WTC11 (cell line): ENCODE results near the gene SDK2. TPM values are rescaled to one million over a fixed set of nuclear protein-coding genes. Genes with fewer than 3 reads are reported as not detected.

Source experiments
- ATAC-seq: fragments of 200-7000 bp; cut with Tn5 transposase; 2 replicates; pipeline ENCODE4 v1.10.0; 2021; ENCODE audit warnings: mild to moderate bottlenecking, moderate library complexity
- CTCF ChIA-PET: fragments of 300-600 bp; sonication (Branson Sonifier 250); formaldehyde crosslinking; loops from one replicate; lab custom pipeline; 2021; ENCODE audit warnings: antibody characterized with exemption; lab: Charles Lee
- POLR2A ChIA-PET: fragments of 350-600 bp; sonication (Branson Sonifier 250); formaldehyde crosslinking; loops from one replicate; lab custom pipeline; 2021; ENCODE audit warnings: antibody characterized with exemption; lab: Charles Lee
- DNase-seq: peaks from one replicate; pipeline ENCODE4 v3.0.0; 2021; ENCODE audit warnings: low spot score
- H3K27ac Mint-ChIP-seq: 2 replicates; pipeline ENCODE4 v1.8.0; 2021; ENCODE audit warnings: mixed read lengths
- H3K27me3 Mint-ChIP-seq: 2 replicates; pipeline ENCODE4 v1.8.0; 2021; ENCODE audit warnings: low read depth, mild to moderate bottlenecking, moderate library complexity, mixed read lengths
- H3K36me3 Mint-ChIP-seq: 2 replicates; pipeline ENCODE4 v1.8.0; 2021; ENCODE audit warnings: mixed read lengths
- H3K4me1 Mint-ChIP-seq: 2 replicates; pipeline ENCODE4 v1.8.0; 2022; ENCODE audit warnings: mixed read lengths
- H3K4me3 Mint-ChIP-seq: 2 replicates; pipeline ENCODE4 v1.8.0; 2021; ENCODE audit warnings: mild to moderate bottlenecking, moderate library complexity, mixed read lengths
- H3K9me3 Mint-ChIP-seq: 2 replicates; pipeline ENCODE4 v1.8.0; 2021; ENCODE audit warnings: mixed read lengths
- ATF6 ChIP-seq: sonication (generic); formaldehyde crosslinking; IDR thresholded peaks from 2 replicates; pipeline ENCODE4 v1.8.1; 2023; ENCODE audit warnings: mild to moderate bottlenecking, missing genetic modification reagents
- E2F5 ChIP-seq: sonication (generic); formaldehyde crosslinking; IDR thresholded peaks from 2 replicates; pipeline ENCODE4 v1.8.1; 2022; ENCODE audit warnings: mild to moderate bottlenecking, moderate library complexity, missing genetic modification reagents
- FOXJ3 ChIP-seq: sonication (generic); formaldehyde crosslinking; IDR thresholded peaks from 2 replicates; pipeline ENCODE4 v1.9.0; 2021; ENCODE audit warnings: missing genetic modification reagents, mild to moderate bottlenecking, borderline replicate concordance
- HMGA2 ChIP-seq: fragments of 250-450 bp; sonication (Bioruptor Pico); IDR thresholded peaks from 2 replicates; pipeline ENCODE4 v1.4.0; 2021; ENCODE audit warnings: mild to moderate bottlenecking, moderate library complexity
- IRF2 ChIP-seq: sonication (generic); formaldehyde crosslinking; IDR thresholded peaks from 2 replicates; pipeline ENCODE4 v1.8.0; 2022; ENCODE audit warnings: low read depth, missing genetic modification reagents, borderline replicate concordance
- NFYB ChIP-seq: sonication (generic); formaldehyde crosslinking; conservative IDR thresholded peaks from 2 replicates; pipeline ENCODE4 v1.8.0; 2022; ENCODE audit warnings: low read depth, missing genetic modification reagents
- NR1H2 ChIP-seq: sonication (generic); formaldehyde crosslinking; IDR thresholded peaks from 2 replicates; pipeline ENCODE4 v1.9.0; 2021; ENCODE audit warnings: mild to moderate bottlenecking, moderate library complexity, missing genetic modification reagents
- RORB ChIP-seq: fragments of 250-450 bp; sonication (Bioruptor Pico); IDR thresholded peaks from 2 replicates; pipeline ENCODE4 v1.9.0; 2021; ENCODE audit warnings: mild to moderate bottlenecking
- USF1 ChIP-seq: sonication (generic); formaldehyde crosslinking; IDR thresholded peaks from 2 replicates; pipeline ENCODE4 v1.8.0; 2022; ENCODE audit warnings: mild to moderate bottlenecking, missing genetic modification reagents
- ZNF423 ChIP-seq: fragments of 250-450 bp; sonication (Bioruptor Pico); IDR thresholded peaks from 2 replicates; pipeline ENCODE4 v2.1.2; 2022; ENCODE audit warnings: mild to moderate bottlenecking, moderate library complexity
- ZSCAN18 ChIP-seq: fragments of 250-450 bp; sonication (Bioruptor Pico); IDR thresholded peaks from 2 replicates; pipeline ENCODE4 v2.1.2; 2022; ENCODE audit warnings: mild to moderate bottlenecking, moderate library complexity
- total RNA-seq: library from RNA; stranded (reverse); gene quantifications from 3 replicates; pipeline ENCODE4 v1.2.3, GENCODE V29; 2021
- TF ChIP-seq, protein P1 (sequence below): sonication (generic); formaldehyde crosslinking; IDR thresholded peaks from 2 replicates; pipeline ENCODE4 v1.8.1; 2023; ENCODE audit warnings: mild to moderate bottlenecking, moderate library complexity, missing genetic modification reagents
- TF ChIP-seq, protein P2 (sequence below): sonication (generic); formaldehyde crosslinking; IDR thresholded peaks from 2 replicates; pipeline ENCODE4 v1.8.0; 2023; ENCODE audit warnings: missing genetic modification reagents, mild to moderate bottlenecking, borderline replicate concordance
- TF ChIP-seq, protein P3 (sequence below): sonication (generic); formaldehyde crosslinking; IDR thresholded peaks from 2 replicates; pipeline ENCODE4 v1.8.0; 2022; ENCODE audit warnings: mild to moderate bottlenecking, missing genetic modification reagents
- TF ChIP-seq, protein P4 (sequence below): sonication (generic); formaldehyde crosslinking; IDR thresholded peaks from 2 replicates; pipeline ENCODE4 v1.8.1; 2022; ENCODE audit warnings: missing genetic modification reagents, borderline replicate concordance
- TF ChIP-seq, protein P5 (sequence below): sonication (generic); formaldehyde crosslinking; IDR thresholded peaks from 2 replicates; pipeline ENCODE4 v1.8.0; 2022; ENCODE audit warnings: mild to moderate bottlenecking, missing genetic modification reagents

The SDK2 gene
- total RNA-seq, 1 experiment from 2014 or later: 14.8 TPM

GRCh38 chr17:73681946-73682345 lies 37.7 kb upstream of the SDK2 start:
- no peak overlapping the region for H3K27ac Mint-ChIP-seq
- POLR2A ChIA-PET: interaction anchor here (1.0 kb wide), 1 partner anchor 9 kb away, joined by 3 read pairs; no protein-coding TSS in a partner anchor
- TF ChIP-seq NR1H2 (CRISPR knock-in tag) (no peak), USF1 (CRISPR knock-in tag) (no peak), HMGA2 (CRISPR knock-in tag) (no peak), E2F5 (CRISPR knock-in tag) (no peak), NFYB (no peak)
- TF ChIP-seq, protein P1, sequence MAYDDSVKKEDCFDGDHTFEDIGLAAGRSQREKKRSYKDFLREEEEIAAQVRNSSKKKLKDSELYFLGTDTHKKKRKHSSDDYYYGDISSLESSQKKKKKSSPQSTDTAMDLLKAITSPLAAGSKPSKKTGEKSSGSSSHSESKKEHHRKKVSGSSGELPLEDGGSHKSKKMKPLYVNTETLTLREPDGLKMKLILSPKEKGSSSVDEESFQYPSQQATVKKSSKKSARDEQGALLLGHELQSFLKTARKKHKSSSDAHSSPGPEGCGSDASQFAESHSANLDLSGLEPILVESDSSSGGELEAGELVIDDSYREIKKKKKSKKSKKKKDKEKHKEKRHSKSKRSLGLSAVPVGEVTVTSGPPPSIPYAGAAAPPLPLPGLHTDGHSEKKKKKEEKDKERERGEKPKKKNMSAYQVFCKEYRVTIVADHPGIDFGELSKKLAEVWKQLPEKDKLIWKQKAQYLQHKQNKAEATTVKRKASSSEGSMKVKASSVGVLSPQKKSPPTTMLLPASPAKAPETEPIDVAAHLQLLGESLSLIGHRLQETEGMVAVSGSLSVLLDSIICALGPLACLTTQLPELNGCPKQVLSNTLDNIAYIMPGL (CRISPR knock-in tag): no peak
- TF ChIP-seq, protein P2, sequence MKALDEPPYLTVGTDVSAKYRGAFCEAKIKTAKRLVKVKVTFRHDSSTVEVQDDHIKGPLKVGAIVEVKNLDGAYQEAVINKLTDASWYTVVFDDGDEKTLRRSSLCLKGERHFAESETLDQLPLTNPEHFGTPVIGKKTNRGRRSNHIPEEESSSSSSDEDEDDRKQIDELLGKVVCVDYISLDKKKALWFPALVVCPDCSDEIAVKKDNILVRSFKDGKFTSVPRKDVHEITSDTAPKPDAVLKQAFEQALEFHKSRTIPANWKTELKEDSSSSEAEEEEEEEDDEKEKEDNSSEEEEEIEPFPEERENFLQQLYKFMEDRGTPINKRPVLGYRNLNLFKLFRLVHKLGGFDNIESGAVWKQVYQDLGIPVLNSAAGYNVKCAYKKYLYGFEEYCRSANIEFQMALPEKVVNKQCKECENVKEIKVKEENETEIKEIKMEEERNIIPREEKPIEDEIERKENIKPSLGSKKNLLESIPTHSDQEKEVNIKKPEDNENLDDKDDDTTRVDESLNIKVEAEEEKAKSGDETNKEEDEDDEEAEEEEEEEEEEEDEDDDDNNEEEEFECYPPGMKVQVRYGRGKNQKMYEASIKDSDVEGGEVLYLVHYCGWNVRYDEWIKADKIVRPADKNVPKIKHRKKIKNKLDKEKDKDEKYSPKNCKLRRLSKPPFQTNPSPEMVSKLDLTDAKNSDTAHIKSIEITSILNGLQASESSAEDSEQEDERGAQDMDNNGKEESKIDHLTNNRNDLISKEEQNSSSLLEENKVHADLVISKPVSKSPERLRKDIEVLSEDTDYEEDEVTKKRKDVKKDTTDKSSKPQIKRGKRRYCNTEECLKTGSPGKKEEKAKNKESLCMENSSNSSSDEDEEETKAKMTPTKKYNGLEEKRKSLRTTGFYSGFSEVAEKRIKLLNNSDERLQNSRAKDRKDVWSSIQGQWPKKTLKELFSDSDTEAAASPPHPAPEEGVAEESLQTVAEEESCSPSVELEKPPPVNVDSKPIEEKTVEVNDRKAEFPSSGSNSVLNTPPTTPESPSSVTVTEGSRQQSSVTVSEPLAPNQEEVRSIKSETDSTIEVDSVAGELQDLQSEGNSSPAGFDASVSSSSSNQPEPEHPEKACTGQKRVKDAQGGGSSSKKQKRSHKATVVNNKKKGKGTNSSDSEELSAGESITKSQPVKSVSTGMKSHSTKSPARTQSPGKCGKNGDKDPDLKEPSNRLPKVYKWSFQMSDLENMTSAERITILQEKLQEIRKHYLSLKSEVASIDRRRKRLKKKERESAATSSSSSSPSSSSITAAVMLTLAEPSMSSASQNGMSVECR (CRISPR knock-in tag): no peak
- TF ChIP-seq, protein P3, sequence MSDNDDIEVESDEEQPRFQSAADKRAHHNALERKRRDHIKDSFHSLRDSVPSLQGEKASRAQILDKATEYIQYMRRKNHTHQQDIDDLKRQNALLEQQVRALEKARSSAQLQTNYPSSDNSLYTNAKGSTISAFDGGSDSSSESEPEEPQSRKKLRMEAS: no peak
- TF ChIP-seq, protein P4, sequence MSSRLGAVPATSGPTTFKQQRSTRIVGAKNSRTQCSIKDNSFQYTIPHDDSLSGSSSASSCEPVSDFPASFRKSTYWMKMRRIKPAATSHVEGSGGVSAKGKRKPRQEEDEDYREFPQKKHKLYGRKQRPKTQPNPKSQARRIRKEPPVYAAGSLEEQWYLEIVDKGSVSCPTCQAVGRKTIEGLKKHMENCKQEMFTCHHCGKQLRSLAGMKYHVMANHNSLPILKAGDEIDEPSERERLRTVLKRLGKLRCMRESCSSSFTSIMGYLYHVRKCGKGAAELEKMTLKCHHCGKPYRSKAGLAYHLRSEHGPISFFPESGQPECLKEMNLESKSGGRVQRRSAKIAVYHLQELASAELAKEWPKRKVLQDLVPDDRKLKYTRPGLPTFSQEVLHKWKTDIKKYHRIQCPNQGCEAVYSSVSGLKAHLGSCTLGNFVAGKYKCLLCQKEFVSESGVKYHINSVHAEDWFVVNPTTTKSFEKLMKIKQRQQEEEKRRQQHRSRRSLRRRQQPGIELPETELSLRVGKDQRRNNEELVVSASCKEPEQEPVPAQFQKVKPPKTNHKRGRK (CRISPR knock-in tag): no peak
- peaks cover 41% of the 10 kb centered on the region for H3K4me1 Mint-ChIP-seq
- H3K9me3 Mint-ChIP-seq: peaks cover 33% of the 10 kb centered on the region
- H3K36me3 Mint-ChIP-seq: peaks cover 16% of the 10 kb centered on the region
- CTCF ChIA-PET: no interaction called here
- ATAC-seq: no peak
- peaks cover 20% of the 10 kb centered on the region for H3K27me3 Mint-ChIP-seq
- no peak overlapping the region for H3K4me3 Mint-ChIP-seq
- DNase-seq: no peak

GRCh38 chr17:73679476-73679875 lies 35.2 kb upstream of the SDK2 start:
- Mint-ChIP-seq H3K4me3 (no peak overlapping the region), H3K9me3 (peaks cover 27% of the 10 kb centered on the region), H3K4me1 (peaks cover 17% of the 10 kb centered on the region), H3K27me3 (peaks cover 20% of the 10 kb centered on the region), H3K36me3 (peaks cover 16% of the 10 kb centered on the region), H3K27ac (no peak overlapping the region)
- ChIA-PET CTCF (no interaction called here), POLR2A (interaction anchor here (0.6 kb wide), 1 partner anchor 342 kb away, joined by 4 read pairs; no protein-coding TSS in a partner anchor)
- no peak for DNase-seq
- ATAC-seq: no peak
- TF ChIP-seq ZSCAN18 (CRISPR knock-in tag) (no peak), ATF6 (CRISPR knock-in tag) (no peak), IRF2 (CRISPR knock-in tag) (no peak), ZNF423 (CRISPR knock-in tag) (no peak), FOXJ3 (CRISPR knock-in tag) (no peak), RORB (no peak)
- TF ChIP-seq, protein P5, sequence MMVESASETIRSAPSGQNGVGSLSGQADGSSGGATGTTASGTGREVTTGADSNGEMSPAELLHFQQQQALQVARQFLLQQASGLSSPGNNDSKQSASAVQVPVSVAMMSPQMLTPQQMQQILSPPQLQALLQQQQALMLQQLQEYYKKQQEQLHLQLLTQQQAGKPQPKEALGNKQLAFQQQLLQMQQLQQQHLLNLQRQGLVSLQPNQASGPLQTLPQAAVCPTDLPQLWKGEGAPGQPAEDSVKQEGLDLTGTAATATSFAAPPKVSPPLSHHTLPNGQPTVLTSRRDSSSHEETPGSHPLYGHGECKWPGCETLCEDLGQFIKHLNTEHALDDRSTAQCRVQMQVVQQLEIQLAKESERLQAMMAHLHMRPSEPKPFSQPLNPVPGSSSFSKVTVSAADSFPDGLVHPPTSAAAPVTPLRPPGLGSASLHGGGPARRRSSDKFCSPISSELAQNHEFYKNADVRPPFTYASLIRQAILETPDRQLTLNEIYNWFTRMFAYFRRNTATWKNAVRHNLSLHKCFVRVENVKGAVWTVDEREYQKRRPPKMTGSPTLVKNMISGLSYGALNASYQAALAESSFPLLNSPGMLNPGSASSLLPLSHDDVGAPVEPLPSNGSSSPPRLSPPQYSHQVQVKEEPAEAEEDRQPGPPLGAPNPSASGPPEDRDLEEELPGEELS (CRISPR knock-in tag): no peak
